Measurements from ENCODE around the gene EHF.

DNA sequence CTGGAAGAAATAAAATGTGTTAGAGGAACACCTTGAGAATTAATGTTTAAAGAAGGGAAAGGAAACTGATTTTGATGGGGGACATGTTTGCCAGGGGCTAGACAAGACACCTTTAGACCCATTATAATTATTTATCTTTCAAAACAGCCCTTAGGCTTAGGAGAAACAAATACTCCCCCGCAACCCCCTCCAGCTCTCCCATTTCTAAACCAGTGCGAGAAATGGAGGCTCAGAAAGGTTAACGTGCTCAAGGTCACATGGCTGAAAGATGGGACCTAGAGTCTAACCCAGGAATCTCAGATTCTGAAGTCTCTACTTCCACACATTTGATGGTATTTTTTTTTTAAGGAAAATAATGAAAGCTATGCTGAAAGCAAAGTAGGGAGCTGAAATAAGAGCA lies 18.0 kb downstream of the EHF start:
- TF ChIP-seq, protein P1, sequence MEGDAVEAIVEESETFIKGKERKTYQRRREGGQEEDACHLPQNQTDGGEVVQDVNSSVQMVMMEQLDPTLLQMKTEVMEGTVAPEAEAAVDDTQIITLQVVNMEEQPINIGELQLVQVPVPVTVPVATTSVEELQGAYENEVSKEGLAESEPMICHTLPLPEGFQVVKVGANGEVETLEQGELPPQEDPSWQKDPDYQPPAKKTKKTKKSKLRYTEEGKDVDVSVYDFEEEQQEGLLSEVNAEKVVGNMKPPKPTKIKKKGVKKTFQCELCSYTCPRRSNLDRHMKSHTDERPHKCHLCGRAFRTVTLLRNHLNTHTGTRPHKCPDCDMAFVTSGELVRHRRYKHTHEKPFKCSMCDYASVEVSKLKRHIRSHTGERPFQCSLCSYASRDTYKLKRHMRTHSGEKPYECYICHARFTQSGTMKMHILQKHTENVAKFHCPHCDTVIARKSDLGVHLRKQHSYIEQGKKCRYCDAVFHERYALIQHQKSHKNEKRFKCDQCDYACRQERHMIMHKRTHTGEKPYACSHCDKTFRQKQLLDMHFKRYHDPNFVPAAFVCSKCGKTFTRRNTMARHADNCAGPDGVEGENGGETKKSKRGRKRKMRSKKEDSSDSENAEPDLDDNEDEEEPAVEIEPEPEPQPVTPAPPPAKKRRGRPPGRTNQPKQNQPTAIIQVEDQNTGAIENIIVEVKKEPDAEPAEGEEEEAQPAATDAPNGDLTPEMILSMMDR (IDR thresholded peaks at IDR 0.05) = no peak
- TF ChIP-seq POLR2A (IDR thresholded peaks at IDR 0.05) = no peak

Measured in thyroid gland (tissue), 4 donors.